ENCODE results near the gene PRXL2A.

PRXL2A gene

DNA sequence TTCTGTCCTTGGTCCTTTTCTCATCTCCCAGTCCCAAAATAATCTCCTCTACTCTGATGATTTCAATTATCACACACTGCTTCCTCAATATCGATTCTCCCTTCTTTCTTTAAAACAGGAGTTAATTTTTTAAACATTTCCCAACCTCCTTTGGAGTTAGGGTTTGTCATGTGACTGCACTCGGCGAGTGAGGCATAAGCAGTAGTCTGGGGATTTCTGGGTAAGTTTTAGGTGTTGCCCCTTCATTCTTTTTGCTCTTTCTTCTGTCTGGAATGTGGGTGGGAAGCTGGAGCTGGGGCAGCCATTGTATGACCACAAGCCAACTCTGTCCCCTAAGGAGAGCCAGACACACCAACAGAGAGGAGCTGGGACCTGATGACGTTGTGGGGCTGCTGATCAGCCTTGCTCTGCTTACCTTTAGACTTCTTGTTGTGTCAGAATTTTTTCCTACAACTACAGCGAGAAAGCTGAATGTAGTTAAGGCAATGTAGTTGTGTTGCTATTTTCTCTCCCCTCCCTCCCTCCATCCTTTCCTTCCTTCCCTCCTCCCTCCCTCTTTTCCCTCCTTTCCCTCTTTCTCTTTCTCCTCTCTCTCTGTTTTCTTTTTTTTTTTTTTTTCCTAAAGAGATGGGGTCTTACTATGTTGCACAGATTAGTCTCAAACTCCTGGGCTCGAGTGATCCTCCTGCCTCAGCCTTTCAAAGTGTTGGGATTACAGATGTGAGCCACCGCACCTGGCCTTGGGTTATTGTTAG lies 39.3 kb downstream of the PRXL2A start:
- DNase-seq (ENCODE audit: low read depth), result no peak

DNA sequence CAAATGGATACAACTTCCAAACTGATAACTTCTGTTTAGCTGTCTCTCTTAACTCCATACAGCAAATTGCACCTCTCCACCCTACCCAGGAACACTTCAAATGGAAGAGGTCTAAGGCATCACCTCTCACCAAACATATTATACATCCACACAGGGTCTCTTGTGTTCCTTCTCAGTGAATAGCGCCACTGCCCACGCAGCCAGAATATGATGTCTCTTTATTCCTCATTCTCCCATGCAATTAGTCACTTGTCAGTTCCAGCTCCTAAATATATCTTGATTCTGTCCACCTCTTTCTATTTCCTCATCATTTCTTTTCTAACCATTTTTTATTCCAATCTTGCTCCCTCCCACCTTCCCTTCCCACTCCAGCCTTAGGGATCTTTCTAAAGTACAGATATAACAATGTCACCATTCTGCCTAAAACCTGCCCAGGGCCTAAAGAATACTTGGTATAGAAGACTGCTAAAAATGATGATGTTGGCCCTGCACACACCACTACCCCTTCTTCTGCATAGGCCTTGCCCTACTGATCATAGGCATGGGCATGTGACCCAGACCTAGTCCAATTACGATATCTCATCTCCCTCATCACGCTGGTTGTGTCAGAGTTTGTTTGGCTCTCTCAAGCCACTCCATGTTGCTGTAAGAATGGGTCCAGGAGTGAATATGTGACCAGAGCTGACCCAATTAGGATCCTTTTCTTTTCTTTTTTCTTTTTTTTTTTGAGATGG lies 40.0 kb downstream of the PRXL2A start:
- no peak for DNase-seq (ENCODE audit: low read depth)

DNA sequence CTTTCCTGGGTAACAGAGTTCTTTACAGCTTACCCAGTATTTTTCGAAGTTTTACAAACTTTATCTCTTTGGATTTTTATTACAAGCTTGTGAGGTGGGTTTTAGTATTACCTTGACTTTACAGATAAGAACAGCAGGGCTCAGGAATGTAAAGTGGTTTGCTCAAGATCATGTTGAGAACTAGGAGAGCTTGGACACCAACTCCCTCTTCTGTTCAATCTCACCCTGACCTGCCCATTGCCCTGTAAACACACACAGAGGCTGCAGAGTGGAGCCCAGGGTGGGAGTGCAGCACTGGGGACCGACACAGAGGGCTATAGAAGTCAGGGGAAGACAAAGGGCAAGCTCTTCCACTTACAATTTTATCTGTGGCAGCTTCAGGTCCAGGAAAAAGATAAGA lies 41.2 kb downstream of the PRXL2A start:
- no peak for DNase-seq (ENCODE audit: low read depth)

DNA sequence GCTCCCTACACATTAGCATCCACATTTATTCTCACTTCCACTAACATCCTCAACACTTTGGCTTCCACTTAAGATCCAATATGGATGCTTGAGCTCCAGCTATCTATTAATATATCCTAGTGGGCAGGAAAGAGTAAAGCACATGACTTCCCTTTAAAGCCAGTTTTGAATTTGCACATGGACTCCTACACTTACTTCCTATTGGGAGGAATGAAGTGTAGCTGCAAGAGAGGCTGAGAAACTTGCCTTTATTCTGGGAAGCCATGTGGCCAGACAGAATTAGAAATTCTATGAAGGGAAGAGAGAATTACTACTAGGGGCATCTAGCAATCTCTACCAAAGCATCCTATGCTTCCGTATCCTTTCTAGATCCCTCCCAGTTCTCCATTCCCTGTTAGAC lies 42.8 kb downstream of the PRXL2A start:
- no peak for DNase-seq (ENCODE audit: low read depth)

DNA sequence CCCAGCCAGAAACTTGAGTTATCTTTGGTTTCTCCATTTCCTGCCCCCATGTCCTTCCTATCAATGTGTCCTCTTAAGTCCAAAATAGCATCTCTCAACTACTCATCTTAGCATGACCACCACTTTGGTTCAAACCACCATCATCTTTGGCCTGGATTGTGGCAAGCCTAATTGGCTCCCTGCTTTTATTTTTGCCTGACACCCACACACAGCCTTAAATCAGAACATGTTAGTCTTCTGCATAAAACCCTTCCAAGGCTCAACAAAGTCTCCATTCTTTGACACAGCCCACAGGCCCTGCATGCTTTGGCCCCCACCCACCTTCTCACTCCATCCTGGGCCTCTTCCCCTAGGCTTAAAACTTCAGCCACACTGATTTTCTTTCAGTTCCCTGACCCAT lies 43.7 kb downstream of the PRXL2A start:
- DNase-seq (ENCODE audit: low read depth), result no peak

DNA sequence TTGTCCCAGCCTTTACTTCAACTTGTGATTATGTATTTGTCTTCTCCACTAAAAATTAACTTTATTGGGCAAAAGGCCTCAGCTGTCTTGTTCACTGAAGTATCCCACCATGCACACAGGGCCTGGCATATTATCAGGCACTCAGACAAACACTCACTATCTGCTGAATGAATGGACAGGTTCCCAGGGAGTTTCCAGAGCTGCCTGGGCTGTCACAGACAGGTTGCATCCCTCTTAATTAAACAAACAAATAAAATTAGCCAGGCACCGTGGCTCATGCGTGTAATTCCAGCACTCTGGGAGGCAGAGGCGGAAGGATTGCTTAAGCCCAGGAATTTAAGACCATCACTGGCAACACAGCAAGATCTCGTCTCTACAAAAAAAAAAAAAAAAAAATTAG lies 44.3 kb downstream of the PRXL2A start:
- DNase-seq (ENCODE audit: low read depth), result no peak

DNA sequence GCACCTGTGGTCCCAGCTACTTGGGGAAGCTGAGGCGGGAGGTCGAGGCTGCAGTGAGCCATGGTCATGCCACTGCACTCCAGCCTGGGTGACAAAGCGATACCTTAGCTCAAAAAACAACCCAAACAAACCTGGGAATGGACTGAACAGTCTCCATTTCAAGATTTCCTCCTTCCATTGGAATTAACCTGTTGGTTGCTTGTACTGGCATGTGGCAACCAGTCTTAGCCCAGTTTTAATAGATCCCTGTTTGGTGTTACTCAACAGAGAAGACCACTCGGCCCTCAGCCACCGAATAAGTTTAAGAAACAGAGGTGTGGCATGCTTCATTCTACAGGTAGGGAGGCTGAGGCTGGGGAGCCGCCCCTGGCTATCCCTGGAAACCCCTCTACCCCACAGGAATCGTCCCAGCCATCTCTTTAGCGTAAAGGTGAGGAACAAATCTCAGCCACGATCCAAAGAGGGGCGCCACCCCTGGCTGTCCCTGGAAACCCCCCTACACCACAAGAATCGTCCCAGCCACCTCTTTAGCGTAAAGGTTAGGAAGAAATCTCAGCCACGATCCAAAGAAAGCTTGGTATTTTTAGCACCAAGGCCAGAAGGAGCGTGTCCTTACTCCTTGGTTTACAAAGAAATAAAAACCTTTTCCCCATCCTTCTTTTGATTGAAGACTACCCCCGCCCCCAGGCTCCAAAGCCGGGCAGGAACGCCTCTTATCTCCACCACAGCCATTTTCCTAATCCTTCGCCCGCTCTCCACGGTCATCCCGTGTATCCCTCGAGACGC lies 44.9 kb downstream of the PRXL2A start:
- DNase-seq (ENCODE audit: low read depth), result no peak

DNA sequence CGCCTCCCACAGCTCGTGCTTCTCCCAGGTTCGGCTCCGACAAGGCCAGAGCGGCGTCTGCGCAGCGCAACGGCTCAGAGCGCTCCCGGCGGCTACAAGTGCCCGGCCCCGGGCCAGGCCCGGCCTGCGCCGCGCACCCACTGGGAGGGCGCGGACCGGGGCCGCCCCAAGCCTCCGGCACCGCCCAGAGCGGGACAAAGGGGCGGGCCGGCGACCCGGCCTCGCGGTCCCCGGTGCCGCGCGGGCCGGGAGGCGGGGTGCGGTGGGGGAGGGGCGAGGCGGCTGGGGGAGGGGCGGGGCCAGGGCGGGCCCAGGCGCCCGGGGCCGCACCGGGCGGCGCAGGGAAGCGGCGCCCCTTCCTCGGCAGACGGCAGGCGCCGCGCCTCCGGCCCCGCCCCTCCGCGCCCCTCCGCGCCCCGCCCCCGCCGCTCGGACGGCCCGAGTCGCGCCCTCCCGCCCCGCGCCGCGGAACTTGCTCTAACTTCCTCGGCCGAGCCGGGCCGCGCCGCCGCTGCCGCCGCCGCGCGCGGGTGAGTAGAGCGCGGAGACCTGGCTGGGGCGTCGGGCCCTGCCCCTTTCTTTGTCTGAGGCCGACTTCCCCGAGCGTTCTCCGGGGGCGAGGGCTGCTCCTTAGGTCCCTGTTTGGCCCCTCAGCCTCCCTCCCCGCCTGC lies 45.6 kb downstream of the PRXL2A start, which contains the start of gene TSPAN14:
TSPAN14 (plus strand) TSS at position 469 of the 671 bp plus-strand sequence. CDS start 34,924 bp downstream, outside the sequence.
- DNase-seq (ENCODE audit: low read depth), result peak; percentile 65

DNA sequence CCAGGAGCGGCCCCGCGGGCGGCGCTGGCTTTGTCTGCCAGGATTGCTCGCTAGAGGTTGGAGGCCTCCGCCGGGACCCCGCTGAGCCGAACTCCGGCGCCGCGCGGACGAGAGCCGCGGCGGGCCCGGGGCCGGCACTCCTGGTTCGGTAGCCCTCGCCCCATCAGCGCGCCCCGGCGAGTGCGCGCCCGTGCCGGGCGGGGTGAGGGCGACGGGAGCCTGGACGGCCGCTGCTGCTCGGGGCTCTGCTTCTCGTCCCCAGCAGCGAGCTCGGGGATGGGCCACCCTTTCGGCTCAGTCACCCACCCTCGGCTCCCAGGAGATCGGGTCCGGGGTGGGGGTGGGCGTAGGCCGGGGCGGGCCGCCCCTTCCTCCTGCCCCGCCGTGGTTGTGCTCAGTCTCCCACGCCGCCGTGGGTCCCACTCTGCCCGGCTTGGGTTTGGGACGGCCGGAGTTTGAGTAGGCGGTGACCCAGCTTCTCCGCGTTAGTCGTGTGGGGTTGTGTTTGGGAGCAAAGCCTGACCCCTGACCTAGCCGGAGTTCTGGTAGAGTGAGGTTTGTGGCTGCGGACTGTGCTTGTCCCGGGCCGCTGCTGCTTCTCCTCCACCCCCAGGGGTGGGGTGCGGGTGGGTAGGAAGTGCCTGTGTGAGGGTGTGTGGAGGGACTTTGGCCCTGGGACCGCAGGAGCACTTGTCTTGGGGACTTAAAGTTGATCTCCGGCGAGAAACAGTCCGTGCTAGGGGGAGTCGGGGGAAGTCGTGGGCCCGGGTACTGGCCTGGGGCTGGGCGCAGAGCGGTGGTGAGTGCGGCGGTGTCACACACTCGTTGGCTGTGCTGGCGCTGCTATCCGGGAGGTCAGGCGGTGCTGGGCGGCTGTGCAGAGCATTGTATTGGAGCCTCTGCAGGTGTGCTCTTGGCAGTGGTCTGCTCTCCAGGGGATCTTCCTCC lies 46.4 kb downstream of the PRXL2A start:
- DNase-seq (ENCODE audit: low read depth), result no peak

DNA sequence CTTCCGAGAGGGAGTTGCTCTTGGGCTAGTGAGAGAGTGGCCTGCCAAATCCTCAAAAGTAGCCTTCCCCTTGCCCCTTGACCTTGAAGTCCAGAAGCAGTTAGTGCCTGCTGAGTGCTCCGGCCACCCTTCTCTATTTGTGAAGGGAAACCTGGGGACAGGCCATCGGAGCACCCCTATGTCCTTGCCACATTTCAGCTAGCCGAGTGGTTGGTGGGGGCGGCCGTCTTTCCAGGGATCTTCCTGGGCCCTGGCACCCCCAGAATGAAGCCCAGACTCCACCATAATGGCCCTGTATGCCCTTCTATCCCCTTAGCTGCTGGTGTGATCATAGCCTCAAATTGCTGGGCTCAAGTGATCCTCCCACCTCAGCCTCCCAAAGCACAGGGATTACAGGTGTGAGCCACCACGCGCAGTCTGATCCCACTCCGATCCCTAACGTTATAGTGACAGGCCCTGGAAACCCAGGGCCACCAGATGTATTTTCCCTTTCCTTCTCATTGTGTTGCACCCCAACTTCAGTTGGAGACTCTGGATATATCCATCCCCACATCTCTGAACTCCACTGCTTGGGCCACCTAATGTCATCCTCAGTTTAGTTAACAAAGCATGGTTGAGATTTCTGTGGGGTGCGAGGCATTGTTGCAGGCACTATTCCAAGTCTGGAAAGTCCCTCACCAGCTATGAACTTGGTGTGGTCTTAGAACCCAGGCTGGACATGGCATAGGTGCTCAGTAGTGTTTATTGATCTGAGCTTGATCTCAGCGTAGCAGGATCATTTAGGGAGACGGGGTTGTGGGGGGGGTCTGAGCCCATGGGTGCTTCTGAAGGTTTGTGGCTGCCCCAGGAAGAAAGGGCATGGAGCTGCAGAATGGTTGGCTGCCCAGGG lies 47.4 kb downstream of the PRXL2A start:
- no peak for DNase-seq (ENCODE audit: low read depth)

DNA sequence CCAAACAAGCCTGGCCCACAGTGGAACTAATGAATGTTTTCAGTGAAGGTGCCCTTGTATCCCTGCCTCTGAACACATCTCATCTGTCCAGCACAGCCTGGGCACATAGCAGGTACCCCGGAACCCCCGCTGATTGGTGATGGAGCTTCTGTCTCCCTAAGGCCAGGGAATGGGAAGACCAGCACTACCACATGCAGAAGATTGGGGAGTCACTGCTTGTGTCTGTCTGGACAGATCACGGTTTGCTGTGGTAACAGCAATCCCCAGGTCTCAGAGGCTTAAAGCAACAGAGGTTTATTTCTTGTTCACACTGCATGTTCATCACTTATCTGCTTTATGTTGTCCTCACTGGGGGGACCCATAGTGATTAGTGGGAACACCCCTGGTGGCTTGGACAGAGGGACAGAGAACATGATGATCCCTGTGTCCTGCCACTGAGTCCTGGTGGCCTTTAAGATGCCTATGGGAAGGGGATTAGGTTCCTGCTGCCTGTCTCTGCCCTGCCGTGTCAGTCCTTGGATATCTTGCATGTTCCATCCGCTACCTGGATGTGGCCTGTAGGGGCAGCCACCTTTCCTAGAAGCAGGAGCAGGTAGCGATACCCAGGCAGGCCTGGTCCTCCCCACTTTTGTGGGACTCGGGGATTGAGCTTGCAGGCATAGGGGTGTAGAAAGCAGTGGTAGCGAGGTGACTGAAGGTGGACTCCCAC lies 49.4 kb downstream of the PRXL2A start:
- DNase-seq (ENCODE audit: low read depth), result no peak

DNA sequence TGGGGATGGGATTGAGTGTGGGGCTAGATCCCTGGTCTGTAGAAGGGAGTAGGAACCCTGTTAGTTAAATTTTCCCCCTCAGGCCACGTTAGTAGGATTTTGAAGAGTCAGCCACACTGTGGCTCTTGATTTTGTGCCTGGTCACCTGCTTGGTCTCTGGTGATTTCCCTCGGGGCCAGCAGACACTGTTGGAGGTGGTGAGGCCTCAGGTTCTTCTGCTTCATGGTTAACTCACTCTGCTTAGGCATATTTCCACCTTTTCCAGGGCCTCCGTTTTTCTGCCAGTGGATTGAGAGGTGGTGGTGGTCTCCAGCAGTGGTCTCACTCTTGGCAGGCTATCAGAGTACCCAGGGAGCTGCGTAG lies 49.9 kb downstream of the PRXL2A start:
- no peak for DNase-seq (ENCODE audit: low read depth)

DNA sequence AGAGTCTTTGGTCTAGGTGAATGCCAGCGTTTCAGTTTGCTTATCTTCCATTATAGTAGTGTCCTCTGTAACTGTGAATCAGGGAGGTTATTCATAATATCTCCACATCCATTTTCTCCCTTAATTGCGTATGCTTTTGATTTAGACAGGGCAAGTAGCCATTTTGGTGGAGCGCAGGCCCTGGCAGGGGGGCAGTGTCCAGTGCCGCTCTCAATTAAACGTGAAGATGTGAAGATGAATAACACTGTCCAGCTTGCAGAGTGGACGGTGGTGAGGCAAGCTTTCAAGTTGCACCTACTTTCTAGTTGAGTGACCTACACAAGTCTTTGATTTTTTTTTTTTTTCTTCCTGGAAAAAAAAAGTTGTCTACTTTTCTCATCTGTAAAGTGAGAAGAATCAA lies 50.3 kb downstream of the PRXL2A start:
- no peak for DNase-seq (ENCODE audit: low read depth)

DNA sequence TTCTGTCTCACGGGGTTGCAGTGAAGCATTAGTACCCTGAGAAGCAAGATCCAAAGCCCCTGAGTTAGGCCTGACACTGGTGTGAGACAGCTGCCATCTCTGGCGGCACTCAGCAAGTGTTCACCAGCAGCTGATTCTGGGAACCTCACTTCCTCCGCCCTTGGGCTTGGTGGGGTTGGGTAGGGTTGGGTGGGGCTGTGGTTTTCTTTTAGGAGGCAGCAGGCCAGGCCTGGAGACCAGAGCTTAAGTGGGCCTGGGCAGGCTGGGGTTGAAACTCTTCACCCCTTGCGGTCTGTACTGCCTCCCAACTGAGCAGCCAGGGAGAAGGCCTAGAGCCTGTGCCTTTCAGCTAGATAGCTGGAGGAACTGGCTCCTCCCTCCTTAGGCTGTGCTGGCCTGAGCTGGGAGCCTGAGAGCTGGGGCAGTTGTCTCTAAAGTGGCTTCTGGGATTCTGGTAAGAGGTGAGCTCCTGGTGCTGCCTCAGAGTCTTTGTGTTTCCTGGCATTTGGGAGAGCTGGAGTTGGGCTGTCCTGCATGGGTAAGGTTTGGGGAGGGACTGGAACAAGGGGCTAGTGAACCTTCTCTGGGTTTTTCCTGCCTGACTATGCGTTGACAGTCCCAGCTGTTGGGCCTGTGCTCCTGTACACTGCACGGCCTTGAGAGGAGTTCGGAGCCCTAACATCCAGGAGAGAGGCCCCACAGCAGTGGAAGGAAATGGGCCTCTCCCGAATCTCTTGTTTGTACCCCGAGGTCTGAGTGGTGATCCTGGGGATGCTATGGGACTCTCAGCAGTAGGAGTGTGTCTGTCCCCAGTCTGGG lies 50.9 kb downstream of the PRXL2A start:
- DNase-seq (ENCODE audit: low read depth), result peak; percentile 65

DNA sequence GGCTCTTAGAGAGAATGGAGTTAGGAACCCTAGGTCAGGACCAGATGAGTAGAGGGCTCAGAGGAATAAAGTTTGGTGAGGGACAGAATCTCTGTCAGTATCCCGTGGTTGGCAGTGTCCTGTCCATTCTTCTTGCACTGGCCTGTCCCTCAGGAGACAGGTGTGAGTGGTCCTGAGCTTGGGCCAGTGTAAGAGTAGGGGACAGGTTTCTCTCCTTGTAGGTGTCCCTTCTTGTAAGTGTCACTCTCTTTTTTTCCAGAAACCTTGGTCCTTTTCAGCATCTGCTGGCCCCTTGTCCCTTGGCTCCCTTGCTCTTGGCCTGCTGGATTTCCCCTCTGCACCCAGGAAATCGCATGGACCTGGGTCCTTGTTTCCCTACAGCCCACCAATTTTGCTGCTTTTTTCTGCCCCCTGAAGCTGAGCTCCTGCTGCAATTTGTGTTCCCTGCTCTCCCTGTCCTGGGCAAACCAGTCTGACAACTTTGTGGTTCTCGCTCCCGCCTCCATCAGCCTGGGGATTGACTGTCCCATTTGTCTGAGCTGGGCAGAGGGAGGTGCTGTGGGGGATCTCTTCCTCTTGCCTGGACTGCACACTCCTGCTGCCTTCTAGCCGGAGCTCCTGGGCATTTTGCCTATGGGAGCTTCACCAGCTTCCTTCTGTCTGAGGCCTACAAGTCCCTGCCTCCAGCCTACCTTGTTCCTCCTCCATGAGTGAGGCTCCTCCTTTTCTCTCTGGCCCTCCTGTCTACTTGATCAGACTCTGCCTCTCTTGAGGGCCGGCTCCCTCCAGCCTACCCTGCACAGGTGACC lies 52.3 kb downstream of the PRXL2A start:
- no peak for DNase-seq (ENCODE audit: low read depth)

DNA sequence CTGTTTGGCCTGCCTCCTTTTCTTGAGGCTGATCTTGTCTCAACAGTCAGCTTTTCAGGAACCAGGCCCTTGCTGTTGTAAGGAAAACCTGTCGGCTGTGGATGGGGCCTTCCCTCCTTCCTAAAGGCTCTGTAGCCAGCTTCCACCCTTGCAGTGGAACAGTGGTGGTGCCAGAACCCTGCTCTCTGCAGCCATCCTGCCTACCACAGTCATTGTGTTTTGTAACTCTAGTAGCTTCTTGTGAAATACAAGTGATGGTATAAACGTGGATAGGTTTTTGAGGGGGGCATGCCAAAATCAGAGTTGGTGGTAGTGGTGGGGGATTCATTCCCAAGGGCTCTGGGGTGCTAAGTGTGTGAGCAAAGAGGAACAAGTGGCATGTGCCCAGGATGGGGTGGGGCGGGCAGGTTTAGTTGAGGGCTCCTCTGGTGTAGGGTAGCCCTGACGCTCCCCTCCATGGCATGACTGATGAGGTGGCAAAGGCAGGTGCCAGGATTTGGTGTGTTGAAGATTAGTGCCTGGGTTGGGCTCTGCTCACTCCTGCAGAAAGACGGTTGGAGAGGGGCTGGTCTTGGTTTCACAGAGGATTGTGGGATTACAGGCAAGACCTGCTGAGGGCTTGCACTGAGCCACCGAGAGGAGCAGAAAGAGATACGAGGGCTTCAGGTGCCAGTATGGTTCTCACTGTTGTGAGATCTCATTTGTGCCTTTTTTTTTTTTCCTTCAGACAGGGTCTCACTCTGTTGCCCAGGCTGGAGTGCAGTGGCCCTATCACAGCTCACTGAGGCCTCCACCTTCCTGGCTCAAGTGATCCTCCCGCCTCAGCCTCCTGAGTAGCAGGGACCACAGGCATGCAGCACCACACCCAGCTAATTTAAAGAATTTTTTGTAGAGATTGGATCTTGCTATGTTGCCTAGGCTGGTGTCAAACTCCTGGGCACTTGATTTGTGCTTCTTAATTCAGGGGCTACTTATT lies 53.1 kb downstream of the PRXL2A start:
- no peak for DNase-seq (ENCODE audit: low read depth)
